Nephron progenitor cell (in vitro differentiated cells): ENCODE results near the gene PGAP6.

Source experiments
- DNase-seq: peaks from one replicate; pipeline ENCODE4 v3.0.0; 2021
- H3K27ac Mint-ChIP-seq: 2 replicates; pipeline ENCODE4 v1.8.0; 2021; ENCODE audit warnings: mild to moderate bottlenecking, moderate library complexity, mixed read lengths
- H3K27me3 Mint-ChIP-seq: 2 replicates; pipeline ENCODE4 v1.8.0; 2021; ENCODE audit warnings: mild to moderate bottlenecking, low read depth, mixed read lengths; ENCODE audit not compliant: poor library complexity
- H3K36me3 Mint-ChIP-seq: 2 replicates; pipeline ENCODE4 v1.8.0; 2021; ENCODE audit warnings: low read depth, mixed read lengths
- H3K4me1 Mint-ChIP-seq: 2 replicates; pipeline ENCODE4 v1.8.0; 2021; ENCODE audit warnings: mixed read lengths
- H3K4me3 Mint-ChIP-seq: 2 replicates; pipeline ENCODE4 v1.8.0; 2021; ENCODE audit warnings: mild to moderate bottlenecking, moderate library complexity, mixed read lengths
- H3K9me3 Mint-ChIP-seq: 2 replicates; pipeline ENCODE4 v1.8.0; 2021; ENCODE audit warnings: mild to moderate bottlenecking, moderate library complexity, mixed read lengths
- TF ChIP-seq, protein P1 (sequence below): fragments of 200-600 bp; sonication (generic); IDR thresholded peaks from 2 replicates; pipeline ENCODE4 v1.5.0; 2021; ENCODE audit warnings: antibody characterized with exemption

PGAP6 gene

DNA sequence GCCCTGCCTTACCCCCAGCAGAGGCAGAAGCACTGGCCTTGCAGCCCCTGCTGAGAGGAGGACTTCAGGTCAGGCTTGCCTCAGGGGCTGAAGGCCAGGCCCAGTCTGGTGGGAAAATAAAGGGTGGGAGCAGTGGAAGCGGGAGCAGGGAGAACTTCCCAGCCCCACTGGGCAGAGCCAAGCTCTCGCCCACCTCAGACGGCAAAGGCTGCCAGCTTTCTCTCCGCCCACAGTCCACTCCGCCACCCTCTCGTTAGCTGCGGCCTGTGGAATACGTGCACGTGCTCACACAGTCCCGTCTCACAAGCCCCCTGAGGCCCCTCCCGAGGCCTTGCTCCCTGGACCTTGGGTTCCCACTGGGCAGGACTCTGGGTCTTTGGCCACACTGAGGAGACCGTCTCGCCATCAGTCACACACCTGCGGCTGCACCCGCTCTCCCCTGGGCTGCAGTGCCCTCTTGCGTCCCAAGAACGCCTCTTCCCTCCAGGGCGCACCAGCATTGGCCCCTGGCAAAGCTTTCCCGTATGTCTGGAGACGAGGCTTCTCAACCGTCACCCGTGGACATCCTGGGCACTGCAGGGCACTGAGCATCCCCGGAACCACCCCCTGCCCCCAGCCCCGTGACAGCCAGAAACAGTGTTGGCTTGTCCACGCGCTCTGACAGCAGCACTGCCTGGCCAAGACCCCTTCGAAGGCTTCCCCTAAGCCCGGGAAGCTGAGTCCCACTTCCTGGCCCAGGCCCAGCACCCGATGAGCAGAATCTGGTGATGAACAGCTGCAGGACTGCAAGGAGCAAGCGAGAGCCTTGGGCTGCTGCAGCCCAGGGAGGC lies 19.7 kb downstream of the PGAP6 start:
- H3K4me1 Mint-ChIP-seq: peaks cover 15% of the 10 kb centered on the region
- H3K4me3 Mint-ChIP-seq: no peak overlapping the region
- H3K27ac Mint-ChIP-seq: no peak overlapping the region
- DNase-seq: peak; percentile 70
- no peaks in the 10 kb centered on the region for H3K9me3 Mint-ChIP-seq
- peaks cover 4% of the 10 kb centered on the region for H3K27me3 Mint-ChIP-seq
- H3K36me3 Mint-ChIP-seq: peaks cover 6% of the 10 kb centered on the region
- TF ChIP-seq, protein P1, sequence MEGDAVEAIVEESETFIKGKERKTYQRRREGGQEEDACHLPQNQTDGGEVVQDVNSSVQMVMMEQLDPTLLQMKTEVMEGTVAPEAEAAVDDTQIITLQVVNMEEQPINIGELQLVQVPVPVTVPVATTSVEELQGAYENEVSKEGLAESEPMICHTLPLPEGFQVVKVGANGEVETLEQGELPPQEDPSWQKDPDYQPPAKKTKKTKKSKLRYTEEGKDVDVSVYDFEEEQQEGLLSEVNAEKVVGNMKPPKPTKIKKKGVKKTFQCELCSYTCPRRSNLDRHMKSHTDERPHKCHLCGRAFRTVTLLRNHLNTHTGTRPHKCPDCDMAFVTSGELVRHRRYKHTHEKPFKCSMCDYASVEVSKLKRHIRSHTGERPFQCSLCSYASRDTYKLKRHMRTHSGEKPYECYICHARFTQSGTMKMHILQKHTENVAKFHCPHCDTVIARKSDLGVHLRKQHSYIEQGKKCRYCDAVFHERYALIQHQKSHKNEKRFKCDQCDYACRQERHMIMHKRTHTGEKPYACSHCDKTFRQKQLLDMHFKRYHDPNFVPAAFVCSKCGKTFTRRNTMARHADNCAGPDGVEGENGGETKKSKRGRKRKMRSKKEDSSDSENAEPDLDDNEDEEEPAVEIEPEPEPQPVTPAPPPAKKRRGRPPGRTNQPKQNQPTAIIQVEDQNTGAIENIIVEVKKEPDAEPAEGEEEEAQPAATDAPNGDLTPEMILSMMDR: peak; percentile 69

DNA sequence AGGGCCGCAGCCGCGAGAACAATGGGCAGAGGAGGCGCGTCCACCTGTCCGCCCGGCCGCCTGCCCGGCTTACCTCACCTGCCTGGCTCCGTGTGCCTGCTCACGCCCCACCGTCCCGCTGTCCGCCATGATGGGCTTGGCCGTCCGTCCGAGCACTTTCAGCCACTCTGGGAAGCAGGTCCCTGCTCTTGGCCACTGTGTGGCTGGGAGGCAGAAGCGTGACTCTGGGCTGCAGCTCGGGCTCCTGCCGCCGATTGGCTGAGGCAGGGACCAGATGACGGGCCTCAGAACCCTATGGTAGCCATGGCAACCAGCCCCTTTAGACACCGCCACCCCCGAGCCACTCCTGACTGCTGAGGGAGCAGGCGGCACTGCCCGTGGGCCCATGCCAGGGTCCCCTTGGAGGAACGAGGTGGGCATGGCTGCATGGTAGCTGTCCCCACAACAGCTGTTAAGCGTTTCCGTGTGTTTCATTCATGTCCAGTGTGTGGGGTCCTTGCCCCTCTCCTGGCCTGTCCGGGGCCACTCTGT lies 20.4 kb downstream of the PGAP6 start:
- no peak overlapping the region for H3K4me3 Mint-ChIP-seq
- TF ChIP-seq, protein P1: no peak
- peaks cover 4% of the 10 kb centered on the region for H3K27me3 Mint-ChIP-seq
- H3K4me1 Mint-ChIP-seq: peaks cover 21% of the 10 kb centered on the region
- H3K36me3 Mint-ChIP-seq: no peaks in the 10 kb centered on the region
- H3K9me3 Mint-ChIP-seq: no peaks in the 10 kb centered on the region
- H3K27ac Mint-ChIP-seq: no peak overlapping the region
- DNase-seq: no peak

DNA sequence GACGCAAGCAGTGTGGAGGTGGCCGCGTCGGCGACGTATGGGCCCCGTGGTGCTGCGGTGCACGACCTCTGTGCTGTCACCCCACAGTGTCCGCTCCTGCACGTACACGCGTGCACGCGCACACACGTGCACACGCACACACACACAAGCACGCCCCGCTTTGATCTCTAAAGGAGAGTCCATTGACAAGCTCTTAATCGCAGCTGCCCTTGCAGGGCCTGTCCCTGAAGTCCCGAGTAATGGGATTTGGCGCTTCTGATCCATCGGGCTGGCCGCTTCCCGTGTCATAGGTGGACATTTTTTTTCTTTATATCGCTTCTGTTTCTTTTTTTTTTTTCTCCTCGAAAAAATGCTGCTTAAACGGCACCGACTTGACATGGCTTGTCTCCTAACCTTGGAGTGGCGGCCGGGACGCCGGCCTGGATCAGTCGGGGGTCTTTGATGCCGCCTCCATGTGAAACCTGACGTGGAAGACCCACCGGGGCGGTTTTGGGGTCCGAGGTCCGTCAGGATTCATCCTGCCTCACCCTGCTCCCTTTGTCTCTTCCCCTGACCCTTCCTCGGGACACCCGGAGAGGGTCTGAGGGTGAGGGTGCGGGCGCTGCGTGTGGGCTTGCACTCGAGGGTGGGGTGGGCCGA lies 21.0 kb downstream of the PGAP6 start:
- Mint-ChIP-seq H3K27me3 (peaks cover 4% of the 10 kb centered on the region), H3K36me3 (no peaks in the 10 kb centered on the region), H3K4me1 (peaks cover 24% of the 10 kb centered on the region), H3K4me3 (no peak overlapping the region), H3K27ac (no peak overlapping the region), H3K9me3 (no peaks in the 10 kb centered on the region)
- TF ChIP-seq, protein P1: no peak
- no peak for DNase-seq

DNA sequence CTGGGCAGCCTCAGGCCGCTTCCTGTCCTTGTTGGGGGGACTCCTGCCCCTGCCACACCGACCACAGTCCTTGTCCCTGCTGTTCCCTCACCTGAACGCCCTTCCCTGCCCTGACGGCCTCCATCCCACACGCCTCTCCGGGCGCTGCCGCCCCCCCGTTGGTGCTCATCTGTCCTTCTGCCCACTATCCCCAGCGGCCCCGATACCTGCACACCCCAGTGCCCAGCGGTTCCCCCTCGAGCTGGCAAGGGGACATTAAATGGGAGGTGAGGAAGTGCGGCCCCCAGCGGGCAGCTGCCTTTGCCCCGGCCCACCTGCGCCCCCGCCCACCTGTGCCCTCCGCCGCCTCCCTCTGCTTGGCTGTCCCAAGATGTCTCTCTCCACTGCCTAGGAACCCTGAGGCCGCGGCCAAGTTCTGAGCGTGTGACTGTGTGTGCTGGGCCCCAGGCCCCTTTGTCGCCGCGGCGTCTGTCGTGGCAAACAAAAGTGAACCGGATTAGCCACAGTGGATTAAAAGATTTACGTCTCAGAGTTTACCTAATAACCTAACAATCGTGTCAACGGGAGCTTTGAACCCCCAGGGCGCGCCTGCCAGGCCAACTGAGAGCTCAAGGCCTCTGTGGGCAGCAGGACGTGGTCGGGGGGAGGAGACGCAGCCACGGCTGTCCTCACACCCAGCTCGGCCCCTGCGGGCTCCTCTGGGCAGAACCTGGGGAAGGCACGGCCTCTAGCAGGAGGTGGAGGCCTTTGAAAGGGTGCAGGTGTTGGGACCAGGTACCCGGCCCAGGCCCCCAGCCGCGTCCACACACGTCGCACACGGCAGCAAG lies 21.7 kb downstream of the PGAP6 start:
- no peak for DNase-seq
- Mint-ChIP-seq H3K4me3 (no peak overlapping the region), H3K4me1 (peaks cover 24% of the 10 kb centered on the region), H3K27ac (no peak overlapping the region), H3K9me3 (no peaks in the 10 kb centered on the region), H3K36me3 (no peaks in the 10 kb centered on the region), H3K27me3 (peaks cover 2% of the 10 kb centered on the region)
- TF ChIP-seq, protein P1: no peak

DNA sequence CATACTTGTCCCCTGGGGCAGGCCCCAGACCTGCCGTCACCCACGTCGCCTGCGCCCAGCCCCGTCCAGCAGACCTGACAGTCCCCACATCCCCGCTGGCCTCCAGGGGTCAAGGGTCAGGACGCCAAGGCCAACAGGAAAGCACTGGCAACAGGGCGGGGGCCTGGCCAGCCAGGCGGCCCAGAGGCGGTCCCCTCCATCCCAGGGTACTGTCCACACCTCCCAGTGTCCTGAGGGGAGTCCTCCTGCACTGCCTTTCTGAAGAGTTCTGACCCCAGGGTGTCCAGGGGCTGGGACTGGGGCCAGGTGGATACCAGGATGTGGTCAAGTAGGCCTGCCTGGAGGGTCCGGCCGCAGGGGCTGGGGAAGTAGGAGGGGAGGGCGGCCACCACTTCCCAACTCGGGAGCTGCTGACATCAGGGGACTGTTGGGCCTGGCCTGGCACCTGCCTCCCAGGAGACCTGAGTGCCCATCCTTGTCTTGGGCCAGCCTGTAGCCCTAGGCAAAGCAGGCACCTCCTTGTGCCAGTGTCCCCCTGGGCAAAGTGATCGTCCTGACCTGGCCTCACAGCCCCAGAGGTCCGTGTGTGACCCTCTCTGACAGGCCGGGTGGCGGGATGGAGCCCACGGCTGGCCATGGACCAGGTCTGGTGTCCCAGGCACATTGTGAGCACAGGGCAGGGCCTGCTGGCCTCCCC lies 22.6 kb downstream of the PGAP6 start:
- TF ChIP-seq, protein P1: no peak
- no peak for DNase-seq
- Mint-ChIP-seq H3K9me3 (no peaks in the 10 kb centered on the region), H3K36me3 (no peaks in the 10 kb centered on the region), H3K4me1 (peaks cover 26% of the 10 kb centered on the region), H3K27ac (no peak overlapping the region), H3K4me3 (no peak overlapping the region), H3K27me3 (peaks cover 5% of the 10 kb centered on the region)
